ENCODE results near the gene PIGN. TPM values are rescaled to one million over a fixed set of nuclear protein-coding genes. Genes with fewer than 3 reads are reported as not detected.
"Not testable (repeated sequence)": the region's sequence is repeated elsewhere in the genome, so short reads cannot be mapped to it uniquely, and the experiment has no call there.

The PIGN gene
- polyA plus RNA-seq, 1 donor from 2014 or later = 14.7 TPM

GRCh38 chr18:62070302-62070701 lies 116.6 kb downstream of the PIGN start:
- H3K4me3 Mint-ChIP-seq = no peak overlapping the region
- peaks cover 0 to 2% (median 0%) of the 10 kb centered on the region in 3 donors for H3K4me1 Mint-ChIP-seq
- H3K9me3 Mint-ChIP-seq = peaks cover 0 to 3% (median 0%) of the 10 kb centered on the region in 3 donors
- H3K27me3 Mint-ChIP-seq = no peaks in the 10 kb centered on the region
- H3K36me3 Mint-ChIP-seq = peaks cover 18% of the 10 kb centered on the region
- H3K27ac Mint-ChIP-seq = no peak overlapping the region

GRCh38 chr18:62069556-62069955 lies 117.3 kb downstream of the PIGN start:
- Mint-ChIP-seq H3K27me3 (no peaks in the 10 kb centered on the region), H3K4me3 (no peak overlapping the region), H3K9me3 (peaks cover 0 to 3% (median 0%) of the 10 kb centered on the region in 3 donors), H3K27ac (no peak overlapping the region), H3K4me1 (peaks cover 0 to 2% (median 0%) of the 10 kb centered on the region in 3 donors), H3K36me3 (peaks cover 21% of the 10 kb centered on the region)

GRCh38 chr18:62066102-62066818 lies 120.6 kb downstream of the PIGN start:
- peaks cover 0 to 2% (median 0%) of the 10 kb centered on the region in 3 donors for H3K4me1 Mint-ChIP-seq
- H3K4me3 Mint-ChIP-seq = no peak overlapping the region
- H3K36me3 Mint-ChIP-seq = peaks cover 21% of the 10 kb centered on the region

GRCh38 chr18:62064361-62064760 lies 122.5 kb downstream of the PIGN start:
- Mint-ChIP-seq H3K4me3 (no peak overlapping the region), H3K27me3 (no peaks in the 10 kb centered on the region), H3K36me3 (peaks cover 24% of the 10 kb centered on the region), H3K4me1 (peaks cover 0 to 2% (median 0%) of the 10 kb centered on the region in 3 donors), H3K9me3 (peaks cover 0 to 7% (median 5%) of the 10 kb centered on the region in 3 donors), H3K27ac (no peak overlapping the region)

More at GRCh38 chr18:62066102-62066818, 120.6 kb downstream of the PIGN start:
- peaks cover 0 to 3% (median 0%) of the 10 kb centered on the region in 3 donors for H3K9me3 Mint-ChIP-seq
- no peak overlapping the region for H3K27ac Mint-ChIP-seq
- H3K27me3 Mint-ChIP-seq = no peaks in the 10 kb centered on the region

GRCh38 chr18:62061821-62062478 lies 124.9 kb downstream of the PIGN start:
- no peak overlapping the region for H3K27ac Mint-ChIP-seq
- H3K9me3 Mint-ChIP-seq = peaks cover 3 to 14% (median 4%) of the 10 kb centered on the region in 3 donors
- peaks cover 20% of the 10 kb centered on the region for H3K36me3 Mint-ChIP-seq
- no peaks in the 10 kb centered on the region for H3K4me1 Mint-ChIP-seq
- H3K27me3 Mint-ChIP-seq = no peaks in the 10 kb centered on the region
- H3K4me3 Mint-ChIP-seq = no peak overlapping the region

GRCh38 chr18:62060820-62061219 lies 126.0 kb downstream of the PIGN start:
- Mint-ChIP-seq H3K36me3 (peaks cover 23% of the 10 kb centered on the region), H3K9me3 (peaks cover 3 to 14% (median 5%) of the 10 kb centered on the region in 3 donors), H3K4me1 (no peaks in the 10 kb centered on the region), H3K27ac (no peak overlapping the region), H3K27me3 (no peaks in the 10 kb centered on the region), H3K4me3 (no peak overlapping the region)

- Mint-ChIP-seq H3K27me3 (no peaks in the 10 kb centered on the region), H3K9me3 (peaks cover 6 to 11% (median 6%) of the 10 kb centered on the region in 3 donors), H3K36me3 (peaks cover 21% of the 10 kb centered on the region), H3K4me3 (no peak overlapping the region), H3K27ac (no peak overlapping the region), H3K4me1 (no peaks in the 10 kb centered on the region)
These were observed 131.8 kb downstream of the PIGN start for GRCh38 chr18:62054929-62055498.

GRCh38 chr18:62048279-62048678 lies 138.6 kb downstream of the PIGN start:
- peaks cover 25% of the 10 kb centered on the region for H3K36me3 Mint-ChIP-seq
- no peak overlapping the region for H3K4me3 Mint-ChIP-seq
- H3K27ac Mint-ChIP-seq = no peak overlapping the region
- H3K9me3 Mint-ChIP-seq = peaks cover 0 to 10% (median 4%) of the 10 kb centered on the region in 3 donors
- H3K27me3 Mint-ChIP-seq = no peaks in the 10 kb centered on the region
- H3K4me1 Mint-ChIP-seq = no peaks in the 10 kb centered on the region

GRCh38 chr18:62045316-62045715 lies 141.5 kb downstream of the PIGN start:
- Mint-ChIP-seq H3K4me3 (no peak overlapping the region), H3K4me1 (no peaks in the 10 kb centered on the region), H3K27me3 (no peaks in the 10 kb centered on the region), H3K36me3 (peaks cover 19% of the 10 kb centered on the region), H3K9me3 (peaks cover 0 to 10% (median 0%) of the 10 kb centered on the region in 3 donors), H3K27ac (no peak overlapping the region)

GRCh38 chr18:62044490-62045000 lies 142.3 kb downstream of the PIGN start:
- Mint-ChIP-seq H3K4me3 (no peak overlapping the region), H3K36me3 (peaks cover 19% of the 10 kb centered on the region), H3K27ac (no peak overlapping the region), H3K9me3 (peaks cover 0 to 10% (median 0%) of the 10 kb centered on the region in 3 donors), H3K4me1 (no peaks in the 10 kb centered on the region), H3K27me3 (no peaks in the 10 kb centered on the region)

- Mint-ChIP-seq H3K9me3 (no peaks in the 10 kb centered on the region), H3K4me1 (no peaks in the 10 kb centered on the region), H3K4me3 (no peak overlapping the region), H3K27ac (no peak overlapping the region), H3K27me3 (no peaks in the 10 kb centered on the region), H3K36me3 (peaks cover 3% of the 10 kb centered on the region)
These were observed 148.7 kb downstream of the PIGN start for GRCh38 chr18:62037989-62038778.

GRCh38 chr18:62037012-62037742 lies 149.7 kb downstream of the PIGN start:
- Mint-ChIP-seq H3K27me3 (no peaks in the 10 kb centered on the region), H3K9me3 (no peaks in the 10 kb centered on the region), H3K36me3 (peaks cover 3% of the 10 kb centered on the region), H3K4me3 (no peak overlapping the region), H3K27ac (no peak overlapping the region), H3K4me1 (no peaks in the 10 kb centered on the region)

- H3K36me3 Mint-ChIP-seq, H3K4me3 Mint-ChIP-seq, H3K9me3 Mint-ChIP-seq, H3K27me3 Mint-ChIP-seq, H3K27ac Mint-ChIP-seq, H3K4me1 Mint-ChIP-seq: not testable (repeated sequence)
These were observed 152.6 kb downstream of the PIGN start for GRCh38 chr18:62034286-62034685.

- H3K27ac Mint-ChIP-seq = no peak overlapping the region
- peaks cover 0 to 3% (median 0%) of the 10 kb centered on the region in 3 donors for H3K9me3 Mint-ChIP-seq
- no peak overlapping the region for H3K4me3 Mint-ChIP-seq
- H3K4me1 Mint-ChIP-seq = no peaks in the 10 kb centered on the region
- H3K27me3 Mint-ChIP-seq = no peaks in the 10 kb centered on the region
- no peaks in the 10 kb centered on the region for H3K36me3 Mint-ChIP-seq
These were observed 153.1 kb downstream of the PIGN start for GRCh38 chr18:62033756-62034155.
